ENCODE measurements around the gene DHRS2. TPM values are rescaled to one million over a fixed set of nuclear protein-coding genes. Genes with fewer than 3 reads are reported as not detected.

The DHRS2 gene
- total and polyA plus RNA-seq, 2 of the 4 experiments (the other 2 are of a cell fraction), result 0.12 to 0.18 TPM

- Histone ChIP-seq H2BK15ac (ENCODE audit: low read depth, low read length) (no peak overlapping the region), H2AFZ (replicated peaks; ENCODE audit: low read length, poor library complexity) (no peak overlapping the region), H3K56ac (ENCODE audit: extremely low read depth, insufficient read depth, low read length) (no peak overlapping the region), H4K20me1 (ENCODE audit: insufficient read depth, low read length) (no peaks in the 10 kb centered on the region), H2BK120ac (ENCODE audit: low read depth, low read length) (no peak overlapping the region), H3K79me1 (ENCODE audit: low read depth in 1 of 2, low read length in 2 of 2) (no peaks in the 10 kb centered on the region), H3K36me3 (ENCODE audit: control insufficient read depth, insufficient read depth, low read length) (no peaks in the 10 kb centered on the region), H2AK9ac (replicated peaks; ENCODE audit: low read depth, low read length, poor library complexity) (no peak overlapping the region), H4K91ac (ENCODE audit: insufficient read depth, low read depth, low read length) (no peak overlapping the region), H3K27me3 (ENCODE audit: control insufficient read depth, insufficient read depth, low read length) (peaks cover 3% of the 10 kb centered on the region; the same call in 1 of the 2 replicates), H3K14ac (replicated peaks; ENCODE audit: low read depth, low read length) (no peak overlapping the region), H2BK20ac (ENCODE audit: low read depth, low read length) (no peak overlapping the region), H3K27ac (ENCODE audit: insufficient read depth, low read length) (no peak overlapping the region), H3K4me2 (ENCODE audit: low read depth, low read length) (no peak overlapping the region), H3K4me1 (ENCODE audit: control insufficient read depth, insufficient read depth, low read length) (peaks cover 2% of the 10 kb centered on the region; the same call in 1 of the 2 replicates), H3K4ac (ENCODE audit: low read depth, low read length) (no peak overlapping the region), H3K4me3 (ENCODE audit: insufficient read depth, low read depth, low read length) (no peak overlapping the region), H2AK5ac (ENCODE audit: low read depth, low read length) (no peak overlapping the region), H4K5ac (ENCODE audit: low read depth, low read length) (no peak overlapping the region), H3K9me3 (ENCODE audit: control insufficient read depth, insufficient read depth, low read length) (no peaks in the 10 kb centered on the region), H3K18ac (ENCODE audit: low read depth, low read length) (no peak overlapping the region), H3K23ac (ENCODE audit: low read depth, low read length) (no peak overlapping the region), H2BK5ac (ENCODE audit: low read depth, low read length, poor library complexity, severe bottlenecking) (no peak overlapping the region), H3K9ac (ENCODE audit: low read depth, low read length) (no peak overlapping the region), H3K9me1 (ENCODE audit: insufficient read depth, low read length) (no peaks in the 10 kb centered on the region), H4K8ac (ENCODE audit: low read depth in 2 of 2, low read length in 2 of 2) (no peak overlapping the region)
- no peak for TF ChIP-seq RCOR1 (IDR thresholded peaks at IDR 0.05; ENCODE audit: insufficient replicate concordance, low read length)
- TF ChIP-seq CHD1 (IDR thresholded peaks at IDR 0.05; ENCODE audit: low read depth, low read length), result no peak
- no peak for TF ChIP-seq RFX5 (IDR thresholded peaks at IDR 0.05; ENCODE audit: low read depth, low read length)
- TF ChIP-seq CTCF (conservative IDR thresholded peaks at IDR 0.05; ENCODE audit: low read depth, low read length), result no peak
- TF ChIP-seq BHLHE40 (IDR thresholded peaks at IDR 0.05; ENCODE audit: low read depth, low read length), result no peak
- no peak for TF ChIP-seq MAFK (IDR thresholded peaks at IDR 0.05; ENCODE audit: low read depth, low read length)
- TF ChIP-seq USF2 (IDR thresholded peaks at IDR 0.05; ENCODE audit: low read depth, low read length), result no peak
- no peak for TF ChIP-seq CEBPB (IDR thresholded peaks at IDR 0.05; ENCODE audit: low read depth, low read length)
- TF ChIP-seq RAD21 (IDR thresholded peaks at IDR 0.05; ENCODE audit: low read length), result no peak
- no peak for TF ChIP-seq FOS (IDR thresholded peaks at IDR 0.05; ENCODE audit: low read depth, low read length)
- TF ChIP-seq SMC3 (IDR thresholded peaks at IDR 0.05; ENCODE audit: low read depth, low read length), result no peak
- TF ChIP-seq MAZ (IDR thresholded peaks at IDR 0.05; ENCODE audit: borderline replicate concordance, low read depth, low read length), result no peak
- no peak for TF ChIP-seq POLR2A (IDR thresholded peaks at IDR 0.05; ENCODE audit: low read depth, low read length)
- no peak for TF ChIP-seq ELK1 (IDR thresholded peaks at IDR 0.05; ENCODE audit: borderline replicate concordance, low read depth, low read length)
- DNase-seq (no peak), ATAC-seq (ENCODE audit: low read depth) (no peak)
- in situ Hi-C loops (cut with MboI; ENCODE audit: low sequenced_read_pairs) (no loop called here), intact Hi-C loops (cut with micrococcal nuclease) (no loop called here), dilution Hi-C loops (cut with HindIII; ENCODE audit: low sequenced_read_pairs, unreplicated experiment) (no loop called here)
- BruUV-seq (replicated peaks), result no TSS peak
- ChIA-PET POLR2A (ENCODE audit: unreplicated experiment) (no interaction called here), CTCF (interaction anchor here (0.6 kb wide), 1 partner anchor 16 kb away, joined by 3 read pairs; no protein-coding TSS in a partner anchor)
- WGBS, 2 experiments (ENCODE audit: extremely low coverage in 2 of 2, insufficient read length in 1 of 2), result 13% methylated on average over 1 of the region's 2 CpGs; no CpG with 5 or more reads in 1 of the 2 experiments
Measured at GRCh38 chr14:23629204-23629603, 7.0 kb upstream of the DHRS2 start.
